HCT116 (cell line): Measurements from ENCODE around the gene DCDC2. TPM values are rescaled to one million over a fixed set of nuclear protein-coding genes. Genes with fewer than 3 reads are reported as not detected.

Experiments
- ATAC-seq: fragments of 200-7000 bp; cut with Tn5 transposase; 2 replicates; pipeline ENCODE4 v1.9.1; 2020; ENCODE audit warnings: mild to moderate bottlenecking, moderate library complexity
- BruUV-seq: library from RNA; stranded (reverse); fragments of 400-500 nt; replicated peaks from 2 replicates; lab custom pipeline; 2021; lab: Mats Ljungman, UMichigan
- CTCF ChIA-PET: fragments of 300-600 bp; sonication (Branson Sonifier 250); formaldehyde crosslinking; loops from one replicate; lab custom pipeline; 2021; ENCODE audit warnings: antibody characterized with exemption; lab: Charles Lee
- POLR2A ChIA-PET: fragments of 300-600, 350-600 bp; sonication (Branson Sonifier 250); formaldehyde crosslinking; loops from one replicate; lab custom pipeline; 2021; ENCODE audit warnings: antibody characterized with exemption; lab: Charles Lee
- RAD21 ChIA-PET, 2 experiments: fragments of 300-600 bp; sonication (Branson Sonifier 250); formaldehyde crosslinking; loops; one replicate each; lab custom pipeline; 2023; ENCODE audit warnings: low total read pairs in 2 of 2; ENCODE audit not compliant: uncharacterized antibody in 2 of 2, unreplicated experiment in 2 of 2, low non-redundant PET in 1 of 2; lab: Charles Lee
- DNase-seq: peaks from one replicate; pipeline ENCODE4 v3.0.0-alpha.2; 2010; ENCODE audit warnings: low read depth, low spot score
- H2AFZ ChIP-seq: fragments of 200-600 bp; shearing (Covaris generic), sonication (generic); 2 replicates; pipeline ENCODE4 v1.6.1; 2017; ENCODE audit warnings: low read depth, mixed run types, mixed read lengths, antibody characterized with exemption, low read length; ENCODE audit not compliant: poor library complexity, severe bottlenecking
- H3K27ac ChIP-seq: 2 replicates; pipeline ENCODE4 v1.5.1; 2012; ENCODE audit warnings: low read depth, low read length
- H3K27me3 ChIP-seq: fragments of 200-600 bp; sonication (generic); 2 replicates; pipeline ENCODE4 v1.6.1; 2016; ENCODE audit warnings: mixed run types, low read length, mixed read lengths; ENCODE audit not compliant: insufficient read depth
- H3K36me3 ChIP-seq, 2 experiments: fragments of 200-500 bp in 1 of 2; fragments of 200-600 bp in 1 of 2; sonication (Bioruptor generic) in 1 of 2; sonication (generic) in 1 of 2; 2 replicates each; pipeline versions ENCODE4 v1.5.1 to v1.6.1; 2014 to 2016; ENCODE audit warnings: low read length in 2 of 2, inconsistent platforms in 1 of 2, mixed read lengths in 1 of 2, mixed run types in 1 of 2; ENCODE audit not compliant: insufficient read depth in 2 of 2, control insufficient read depth in 1 of 2
- H3K4me1 ChIP-seq, 2 experiments: fragments of 200-600 bp in 1 of 2; sonication (generic) in 1 of 2; 2 replicates each; pipeline versions ENCODE4 v1.5.1 to v1.6.1; 2012 to 2017; ENCODE audit warnings: low read length in 2 of 2, inconsistent platforms in 1 of 2, mild to moderate bottlenecking in 1 of 2, mixed read lengths in 1 of 2, mixed run types in 1 of 2, moderate library complexity in 1 of 2; ENCODE audit not compliant: insufficient read depth in 2 of 2, control insufficient read depth in 1 of 2
- H3K4me2 ChIP-seq: fragments of 200-600 bp; sonication (generic); 2 replicates; pipeline ENCODE4 v1.6.1; 2017; ENCODE audit warnings: mixed run types, low read length, mixed read lengths
- H3K4me3 ChIP-seq, 2 experiments: fragments of 200-600 bp in 1 of 2; sonication (generic) in 1 of 2; replicated peaks in 1 of 2; 2 replicates each; pipeline ENCODE4 v1.5.1; 2011 to 2016; ENCODE audit warnings: low read length in 2 of 2, control low read depth in 1 of 2, low read depth in 1 of 2, mild to moderate bottlenecking in 1 of 2, mixed read lengths in 1 of 2, mixed run types in 1 of 2
- H3K79me2 ChIP-seq: fragments of 200-600 bp; sonication (generic); 2 replicates; pipeline ENCODE4 v1.6.1; 2017; ENCODE audit warnings: mild to moderate bottlenecking, mixed run types, low read length, moderate library complexity, mixed read lengths; ENCODE audit not compliant: insufficient read depth
- H3K9ac ChIP-seq: fragments of 200-600 bp; sonication (generic); 2 replicates; pipeline ENCODE4 v1.6.1; 2016; ENCODE audit warnings: low read length, mixed read lengths
- H3K9me2 ChIP-seq: fragments of 200-600 bp; sonication (generic), shearing (Covaris generic); 2 replicates; pipeline ENCODE4 v1.6.1; 2017; ENCODE audit warnings: mixed run types, mild to moderate bottlenecking, moderate library complexity; ENCODE audit not compliant: insufficient read depth
- H3K9me3 ChIP-seq, 2 experiments: fragments of 200-500 bp in 1 of 2; fragments of 200-600 bp in 1 of 2; sonication (Bioruptor generic) in 1 of 2; sonication (generic) in 1 of 2; 2 replicates each; pipeline ENCODE4 v1.6.1; 2014 to 2017; ENCODE audit warnings: low read length in 2 of 2, mixed read lengths in 2 of 2, inconsistent platforms in 1 of 2, low read depth in 1 of 2, mild to moderate bottlenecking in 1 of 2, mixed run types in 1 of 2, moderate library complexity in 1 of 2; ENCODE audit not compliant: control insufficient read depth in 1 of 2, insufficient read depth in 1 of 2
- H4K20me1 ChIP-seq: fragments of 200-600 bp; sonication (generic), shearing (Covaris generic); 2 replicates; pipeline ENCODE4 v1.6.1; 2017; ENCODE audit warnings: mixed run types, mild to moderate bottlenecking, moderate library complexity; ENCODE audit not compliant: insufficient read depth
- EZH2phosphoT487 ChIP-seq: fragments of 200-600 bp; IDR thresholded peaks from 2 replicates; pipeline ENCODE4 v1.6.1; 2018; ENCODE audit warnings: antibody characterized with exemption, borderline replicate concordance
- POLR2A ChIP-seq: IDR thresholded peaks from 2 replicates; pipeline ENCODE4 v1.7.0; 2011; ENCODE audit warnings: borderline replicate concordance; ENCODE audit not compliant: insufficient read depth, insufficient read length; ENCODE audit errors: extremely low read depth
- RAD21 ChIP-seq: IDR thresholded peaks from 2 replicates; pipeline ENCODE4 v1.6.1; 2012; ENCODE audit warnings: low read depth, mild to moderate bottlenecking
- intact Hi-C: fragments of 100-400 bp; cut with micrococcal nuclease; formaldehyde crosslinking; loops from 2 replicates; pipeline ENCODE4 v1.10.0; 2022
- total RNA-seq: library from RNA; stranded (reverse); gene quantifications from one replicate; pipeline ENCODE4 v1.2.1, GENCODE V29; 2021; ENCODE audit not compliant: unreplicated experiment
- TF ChIP-seq, protein P1 (sequence below): IDR thresholded peaks from 2 replicates; pipeline ENCODE4 v1.6.1; 2012; ENCODE audit warnings: low read depth
- TF ChIP-seq, protein P2 (sequence below): IDR thresholded peaks from 2 replicates; pipeline ENCODE4 v1.6.1; 2011; ENCODE audit warnings: mild to moderate bottlenecking, low read length, moderate library complexity; ENCODE audit not compliant: insufficient replicate concordance; ENCODE audit errors: extremely low read depth
- TF ChIP-seq, protein P3 (sequence below), 3 experiments: fragments of 200-600 bp in 1 of 3; sonication (generic) in 1 of 3; IDR thresholded peaks in 2 of 3; conservative IDR thresholded peaks in 1 of 3; 2 replicates each; pipeline ENCODE4 v1.5.1; 2012 to 2017; ENCODE audit warnings: low read depth in 2 of 3, low read length in 2 of 3, antibody characterized with exemption in 1 of 3, borderline replicate concordance in 1 of 3, control low read depth in 1 of 3, mild to moderate bottlenecking in 1 of 3, mixed read lengths in 1 of 3, mixed run types in 1 of 3, moderate library complexity in 1 of 3; ENCODE audit not compliant: insufficient read depth in 1 of 3
- TF ChIP-seq, protein P4 (sequence below): IDR thresholded peaks from 2 replicates; pipeline ENCODE4 v1.6.1; 2012

DCDC2 gene
- total RNA-seq, 1 experiment from 2014 or later, result 0.17 TPM

DNA sequence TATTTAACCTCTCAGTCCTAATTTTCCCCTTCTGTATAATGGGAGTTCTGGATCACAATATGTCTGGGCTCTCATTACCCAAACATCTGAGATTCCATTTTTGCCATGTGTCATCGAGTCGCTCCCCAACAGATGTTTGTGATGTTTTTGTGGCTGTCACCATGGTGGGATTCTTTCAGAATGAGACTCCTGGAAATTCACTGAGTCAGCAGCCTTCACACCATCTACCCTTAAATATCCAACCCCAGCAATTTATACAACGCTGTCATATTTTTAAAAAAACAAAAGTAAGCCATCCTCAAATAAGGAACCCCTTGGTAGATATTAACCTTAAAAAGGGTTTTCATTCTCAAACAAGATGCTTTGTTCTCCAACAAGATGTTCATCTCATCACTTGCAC lies 211.0 kb downstream of the DCDC2 start:
- Histone ChIP-seq H3K9ac (no peak overlapping the region), H3K27ac (no peak overlapping the region), H3K4me1 (no peaks in the 10 kb centered on the region), H2AFZ (no peak overlapping the region), H4K20me1 (no peaks in the 10 kb centered on the region), H3K79me2 (no peaks in the 10 kb centered on the region), H3K9me2 (no peaks in the 10 kb centered on the region), H3K9me3 (no peaks in the 10 kb centered on the region), H3K27me3 (no peaks in the 10 kb centered on the region), H3K4me3 (no peak overlapping the region), H3K36me3 (no peaks in the 10 kb centered on the region), H3K4me2 (no peak overlapping the region)
- ChIA-PET RAD21 (no interaction called here), CTCF (no interaction called here), POLR2A (no interaction called here)
- no peak for DNase-seq
- no peak for TF ChIP-seq POLR2A
- BruUV-seq, result no TSS peak
- intact Hi-C loops, result no loop called here
- ATAC-seq, result no peak

DNA sequence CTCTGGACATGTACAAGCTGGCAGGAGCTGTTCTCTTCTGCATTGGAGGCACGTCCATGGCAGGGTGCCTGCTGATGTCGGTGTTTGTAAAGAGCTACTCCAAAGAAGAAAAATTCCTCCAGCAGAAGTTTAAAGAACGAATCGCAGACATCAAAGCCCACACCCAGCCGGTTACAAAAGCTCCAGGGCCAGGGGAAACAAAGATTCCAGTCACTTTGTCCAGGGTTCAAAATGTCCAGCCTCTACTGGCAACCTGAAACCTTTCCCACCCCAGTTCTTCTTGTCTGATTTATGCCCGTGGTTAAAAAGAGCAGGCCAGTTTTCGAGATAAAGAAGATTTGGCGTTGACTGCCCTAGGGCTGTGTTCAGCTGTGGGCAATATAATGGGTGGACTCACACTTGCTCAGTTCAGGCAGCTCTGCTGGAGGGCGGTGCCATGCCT lies 212.1 kb downstream of the DCDC2 start:
- BruUV-seq, result no TSS peak
- H2AFZ ChIP-seq, result no peak overlapping the region

More for the DNA sequence above, 212.1 kb downstream of the DCDC2 start:
- H3K4me3 ChIP-seq, result no peak overlapping the region
- H3K27me3 ChIP-seq, result no peaks in the 10 kb centered on the region
- no peaks in the 10 kb centered on the region for H3K9me2 ChIP-seq
- H3K79me2 ChIP-seq, result no peaks in the 10 kb centered on the region
- RAD21 ChIA-PET, result no interaction called here
- ATAC-seq (no peak), DNase-seq (no peak)
- no peak overlapping the region for H3K27ac ChIP-seq
- CTCF ChIA-PET, result no interaction called here
- no peaks in the 10 kb centered on the region for H3K36me3 ChIP-seq
- no peak overlapping the region for H3K9ac ChIP-seq
- H3K4me2 ChIP-seq, result no peak overlapping the region
- TF ChIP-seq, protein P1, sequence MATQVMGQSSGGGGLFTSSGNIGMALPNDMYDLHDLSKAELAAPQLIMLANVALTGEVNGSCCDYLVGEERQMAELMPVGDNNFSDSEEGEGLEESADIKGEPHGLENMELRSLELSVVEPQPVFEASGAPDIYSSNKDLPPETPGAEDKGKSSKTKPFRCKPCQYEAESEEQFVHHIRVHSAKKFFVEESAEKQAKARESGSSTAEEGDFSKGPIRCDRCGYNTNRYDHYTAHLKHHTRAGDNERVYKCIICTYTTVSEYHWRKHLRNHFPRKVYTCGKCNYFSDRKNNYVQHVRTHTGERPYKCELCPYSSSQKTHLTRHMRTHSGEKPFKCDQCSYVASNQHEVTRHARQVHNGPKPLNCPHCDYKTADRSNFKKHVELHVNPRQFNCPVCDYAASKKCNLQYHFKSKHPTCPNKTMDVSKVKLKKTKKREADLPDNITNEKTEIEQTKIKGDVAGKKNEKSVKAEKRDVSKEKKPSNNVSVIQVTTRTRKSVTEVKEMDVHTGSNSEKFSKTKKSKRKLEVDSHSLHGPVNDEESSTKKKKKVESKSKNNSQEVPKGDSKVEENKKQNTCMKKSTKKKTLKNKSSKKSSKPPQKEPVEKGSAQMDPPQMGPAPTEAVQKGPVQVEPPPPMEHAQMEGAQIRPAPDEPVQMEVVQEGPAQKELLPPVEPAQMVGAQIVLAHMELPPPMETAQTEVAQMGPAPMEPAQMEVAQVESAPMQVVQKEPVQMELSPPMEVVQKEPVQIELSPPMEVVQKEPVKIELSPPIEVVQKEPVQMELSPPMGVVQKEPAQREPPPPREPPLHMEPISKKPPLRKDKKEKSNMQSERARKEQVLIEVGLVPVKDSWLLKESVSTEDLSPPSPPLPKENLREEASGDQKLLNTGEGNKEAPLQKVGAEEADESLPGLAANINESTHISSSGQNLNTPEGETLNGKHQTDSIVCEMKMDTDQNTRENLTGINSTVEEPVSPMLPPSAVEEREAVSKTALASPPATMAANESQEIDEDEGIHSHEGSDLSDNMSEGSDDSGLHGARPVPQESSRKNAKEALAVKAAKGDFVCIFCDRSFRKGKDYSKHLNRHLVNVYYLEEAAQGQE, result no peak
- TF ChIP-seq RAD21, result no peak
- TF ChIP-seq, protein P2, sequence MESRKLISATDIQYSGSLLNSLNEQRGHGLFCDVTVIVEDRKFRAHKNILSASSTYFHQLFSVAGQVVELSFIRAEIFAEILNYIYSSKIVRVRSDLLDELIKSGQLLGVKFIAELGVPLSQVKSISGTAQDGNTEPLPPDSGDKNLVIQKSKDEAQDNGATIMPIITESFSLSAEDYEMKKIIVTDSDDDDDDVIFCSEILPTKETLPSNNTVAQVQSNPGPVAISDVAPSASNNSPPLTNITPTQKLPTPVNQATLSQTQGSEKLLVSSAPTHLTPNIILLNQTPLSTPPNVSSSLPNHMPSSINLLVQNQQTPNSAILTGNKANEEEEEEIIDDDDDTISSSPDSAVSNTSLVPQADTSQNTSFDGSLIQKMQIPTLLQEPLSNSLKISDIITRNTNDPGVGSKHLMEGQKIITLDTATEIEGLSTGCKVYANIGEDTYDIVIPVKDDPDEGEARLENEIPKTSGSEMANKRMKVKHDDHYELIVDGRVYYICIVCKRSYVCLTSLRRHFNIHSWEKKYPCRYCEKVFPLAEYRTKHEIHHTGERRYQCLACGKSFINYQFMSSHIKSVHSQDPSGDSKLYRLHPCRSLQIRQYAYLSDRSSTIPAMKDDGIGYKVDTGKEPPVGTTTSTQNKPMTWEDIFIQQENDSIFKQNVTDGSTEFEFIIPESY, result no peak
- no peak for TF ChIP-seq EZH2phosphoT487
- TF ChIP-seq, protein P3, sequence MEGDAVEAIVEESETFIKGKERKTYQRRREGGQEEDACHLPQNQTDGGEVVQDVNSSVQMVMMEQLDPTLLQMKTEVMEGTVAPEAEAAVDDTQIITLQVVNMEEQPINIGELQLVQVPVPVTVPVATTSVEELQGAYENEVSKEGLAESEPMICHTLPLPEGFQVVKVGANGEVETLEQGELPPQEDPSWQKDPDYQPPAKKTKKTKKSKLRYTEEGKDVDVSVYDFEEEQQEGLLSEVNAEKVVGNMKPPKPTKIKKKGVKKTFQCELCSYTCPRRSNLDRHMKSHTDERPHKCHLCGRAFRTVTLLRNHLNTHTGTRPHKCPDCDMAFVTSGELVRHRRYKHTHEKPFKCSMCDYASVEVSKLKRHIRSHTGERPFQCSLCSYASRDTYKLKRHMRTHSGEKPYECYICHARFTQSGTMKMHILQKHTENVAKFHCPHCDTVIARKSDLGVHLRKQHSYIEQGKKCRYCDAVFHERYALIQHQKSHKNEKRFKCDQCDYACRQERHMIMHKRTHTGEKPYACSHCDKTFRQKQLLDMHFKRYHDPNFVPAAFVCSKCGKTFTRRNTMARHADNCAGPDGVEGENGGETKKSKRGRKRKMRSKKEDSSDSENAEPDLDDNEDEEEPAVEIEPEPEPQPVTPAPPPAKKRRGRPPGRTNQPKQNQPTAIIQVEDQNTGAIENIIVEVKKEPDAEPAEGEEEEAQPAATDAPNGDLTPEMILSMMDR (IDR thresholded peaks at IDR 0.05 in 2 of 3, conservative IDR thresholded peaks at IDR 0.05 in 1 of 3; ENCODE audit: borderline replicate concordance in 1 of 3, insufficient read depth in 1 of 3, low read depth in 2 of 3, low read length in 2 of 3), result no peak
- TF ChIP-seq, protein P4, sequence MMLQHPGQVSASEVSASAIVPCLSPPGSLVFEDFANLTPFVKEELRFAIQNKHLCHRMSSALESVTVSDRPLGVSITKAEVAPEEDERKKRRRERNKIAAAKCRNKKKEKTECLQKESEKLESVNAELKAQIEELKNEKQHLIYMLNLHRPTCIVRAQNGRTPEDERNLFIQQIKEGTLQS, result no peak
- POLR2A ChIA-PET, result no interaction called here
- intact Hi-C loops, result no loop called here
- no peaks in the 10 kb centered on the region for H4K20me1 ChIP-seq
- H3K9me3 ChIP-seq, result no peaks in the 10 kb centered on the region
- H3K4me1 ChIP-seq, result no peaks in the 10 kb centered on the region
